ENCODE measurements around the gene NFS1. TPM values are rescaled to one million over a fixed set of nuclear protein-coding genes. Genes with fewer than 3 reads are reported as not detected.

The NFS1 gene
- total and polyA plus RNA-seq, 12 donors = 29.5 to 69.0 (median 57.1) TPM

GRCh38 chr20:35702824-35703695 lies 3.9 kb upstream of the NFS1 start:
- 51 to 58% methylated on average over 4 of the region's 4 CpGs for WGBS, 2 donors
- Histone ChIP-seq H3K9me3 (no peaks in the 10 kb centered on the region), H3K4me3 (no peak overlapping the region), H3K27ac (no peak overlapping the region), H3K4me1 (peaks cover 4 to 30% (median 16%) of the 10 kb centered on the region in 9 donors), H3K36me3 (peaks cover 0 to 76% (median 48%) of the 10 kb centered on the region in 9 donors), H3K27me3 (no peaks in the 10 kb centered on the region)
- no peak for DNase-seq
- ATAC-seq = no peak
- TF ChIP-seq CTCF (IDR thresholded peaks at IDR 0.05) = no peak
- intact Hi-C loops (cut with DNase I) = loop anchor here in 2 of 10 donors (5.0 to 10.0 kb wide), 2 partner anchors 39 to 238 kb away; partner anchors contain the start of gene RBM39 (in 1 of the 2)

- Histone ChIP-seq H3K4me1 (peaks cover 5 to 38% (median 22%) of the 10 kb centered on the region in 9 donors), H3K27me3 (no peaks in the 10 kb centered on the region), H3K27ac (no peak overlapping the region), H3K4me3 (no peak overlapping the region), H3K36me3 (peaks cover 0 to 69% (median 48%) of the 10 kb centered on the region in 9 donors), H3K9me3 (no peaks in the 10 kb centered on the region)
- no peak for ATAC-seq
- intact Hi-C loops (cut with DNase I) = loop anchor here in 2 of 10 donors (5.0 to 10.0 kb wide), 2 partner anchors 40 to 237 kb away; partner anchors contain the start of gene RBM39 (in 1 of the 2)
- DNase-seq = no peak
- 74 to 81% methylated on average over 12 of the region's 12 CpGs for WGBS, 2 donors
- TF ChIP-seq CTCF (IDR thresholded peaks at IDR 0.05) = no peak
Observed at GRCh38 chr20:35702051-35702823, 3.1 kb upstream of the NFS1 start.

- intact Hi-C loops (cut with DNase I) = loop anchor here in 2 of 10 donors (5.0 to 10.0 kb wide), 2 partner anchors 42 to 236 kb away; partner anchors contain the start of gene RBM39 (in 1 of the 2)
- H3K9me3 ChIP-seq = no peaks in the 10 kb centered on the region
- WGBS, 2 donors = 91 to 92% methylated on average over 7 of the region's 7 CpGs
- ATAC-seq (no peak), DNase-seq (no peak)
- H3K27me3 ChIP-seq = no peaks in the 10 kb centered on the region
- peak overlapping the region in 2 of 10 donors; percentile 90 to 95 for H3K27ac ChIP-seq
- peaks cover 5 to 40% (median 22%) of the 10 kb centered on the region in 9 donors for H3K4me1 ChIP-seq
- peak overlapping the region in 2 of 10 donors; percentile 64 to 99 for H3K4me3 ChIP-seq
- no peak for TF ChIP-seq CTCF (IDR thresholded peaks at IDR 0.05)
- H3K36me3 ChIP-seq = peaks cover 0 to 67% (median 43%) of the 10 kb centered on the region in 9 donors
Observed at GRCh38 chr20:35700625-35701148, 1.5 kb upstream of the NFS1 start.
